Neural cell (in vitro differentiated cells): ENCODE results near the gene RAB44.

Experiments
- CTCF ChIP-seq: fragments of 450-650 bp; IDR thresholded peaks from 2 replicates; pipeline ENCODE4 v1.5.1; 2014; ENCODE audit warnings: antibody characterized with exemption, mild to moderate bottlenecking, moderate library complexity; ENCODE audit not compliant: poor library complexity, severe bottlenecking
- EZH2 ChIP-seq: fragments of 200-600, 300-800 bp; shearing (Covaris generic), sonication (generic); IDR thresholded peaks from 2 replicates; pipeline ENCODE4 v1.6.1; 2014; ENCODE audit warnings: antibody characterized with exemption, low read length, borderline replicate concordance, mild to moderate bottlenecking; ENCODE audit not compliant: insufficient read depth, poor library complexity, severe bottlenecking
- MXI1 ChIP-seq: fragments of 450-650 bp; conservative IDR thresholded peaks from 2 replicates; pipeline ENCODE4 v1.6.1; 2014; ENCODE audit warnings: antibody characterized with exemption, mild to moderate bottlenecking; ENCODE audit not compliant: poor library complexity, severe bottlenecking
- SMC3 ChIP-seq: fragments of 450-650 bp; conservative IDR thresholded peaks from 2 replicates; pipeline ENCODE4 v1.6.1; 2014; ENCODE audit warnings: antibody characterized with exemption, mild to moderate bottlenecking, moderate library complexity; ENCODE audit not compliant: poor library complexity

- TF ChIP-seq EZH2 = no peak
- no peak for TF ChIP-seq CTCF
- TF ChIP-seq MXI1 = no peak
- TF ChIP-seq SMC3 = no peak
Measured at GRCh38 chr6:36685926-36686667, 11.5 kb upstream of the RAB44 start.
